ENCODE results near the gene TMEM132D. TPM values are rescaled to one million over a fixed set of nuclear protein-coding genes. Genes with fewer than 3 reads are reported as not detected.

TMEM132D gene
- total RNA-seq, 1 donor from 2014 or later: 1.0 TPM

DNA sequence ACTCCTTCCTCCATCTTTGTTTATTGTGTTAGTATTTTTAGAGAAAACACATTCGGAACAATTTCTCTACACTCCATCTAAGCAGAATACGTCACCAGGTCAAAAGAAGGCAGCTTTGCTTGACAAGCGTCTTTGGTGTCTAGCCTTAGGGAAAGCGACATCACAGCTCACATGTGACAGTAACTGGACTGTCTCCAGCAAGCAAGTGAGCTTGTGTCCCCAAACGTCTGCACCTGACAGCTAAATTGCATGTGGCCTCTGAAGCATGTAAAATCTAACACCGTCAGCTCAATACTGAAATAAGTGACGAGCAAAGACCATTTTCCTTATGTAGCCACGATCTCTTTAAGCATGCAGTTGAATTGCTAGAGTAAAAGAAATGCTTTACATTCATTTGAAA lies 540.8 kb downstream of the TMEM132D start:
- no peak overlapping the region for H3K27ac ChIP-seq
- no peaks in the 10 kb centered on the region for H3K4me1 ChIP-seq
- DNase-seq (no peak), ATAC-seq (no peak)
- no peak overlapping the region for H3K4me3 ChIP-seq
- H3K36me3 ChIP-seq: no peaks in the 10 kb centered on the region
- no peaks in the 10 kb centered on the region for H3K27me3 ChIP-seq
- intact Hi-C loops (cut with DNase I): no loop called here
- TF ChIP-seq, protein P1, sequence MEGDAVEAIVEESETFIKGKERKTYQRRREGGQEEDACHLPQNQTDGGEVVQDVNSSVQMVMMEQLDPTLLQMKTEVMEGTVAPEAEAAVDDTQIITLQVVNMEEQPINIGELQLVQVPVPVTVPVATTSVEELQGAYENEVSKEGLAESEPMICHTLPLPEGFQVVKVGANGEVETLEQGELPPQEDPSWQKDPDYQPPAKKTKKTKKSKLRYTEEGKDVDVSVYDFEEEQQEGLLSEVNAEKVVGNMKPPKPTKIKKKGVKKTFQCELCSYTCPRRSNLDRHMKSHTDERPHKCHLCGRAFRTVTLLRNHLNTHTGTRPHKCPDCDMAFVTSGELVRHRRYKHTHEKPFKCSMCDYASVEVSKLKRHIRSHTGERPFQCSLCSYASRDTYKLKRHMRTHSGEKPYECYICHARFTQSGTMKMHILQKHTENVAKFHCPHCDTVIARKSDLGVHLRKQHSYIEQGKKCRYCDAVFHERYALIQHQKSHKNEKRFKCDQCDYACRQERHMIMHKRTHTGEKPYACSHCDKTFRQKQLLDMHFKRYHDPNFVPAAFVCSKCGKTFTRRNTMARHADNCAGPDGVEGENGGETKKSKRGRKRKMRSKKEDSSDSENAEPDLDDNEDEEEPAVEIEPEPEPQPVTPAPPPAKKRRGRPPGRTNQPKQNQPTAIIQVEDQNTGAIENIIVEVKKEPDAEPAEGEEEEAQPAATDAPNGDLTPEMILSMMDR (IDR thresholded peaks at IDR 0.05): no peak
- H3K9me3 ChIP-seq: no peaks in the 10 kb centered on the region

DNA sequence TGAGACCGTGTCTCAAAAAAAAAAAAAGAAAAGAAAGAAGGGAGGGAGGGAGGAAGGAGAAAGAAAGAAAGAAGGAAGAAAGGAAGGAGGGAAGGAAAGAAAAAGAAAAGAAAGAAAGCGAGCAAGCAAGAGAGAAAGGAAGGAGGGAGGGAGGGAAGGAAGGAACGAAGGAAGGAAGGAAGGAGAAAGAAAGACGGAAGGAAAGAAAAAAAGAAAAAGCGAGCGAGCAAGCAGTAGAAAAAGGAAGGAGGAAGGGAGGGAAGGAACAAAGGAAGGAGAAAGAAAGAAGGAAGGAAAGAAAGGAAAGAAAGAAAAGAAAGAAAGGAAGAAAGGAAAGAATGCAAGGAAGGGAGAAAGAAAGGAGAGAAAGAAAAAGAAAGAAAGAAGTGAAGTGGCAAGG lies 546.6 kb downstream of the TMEM132D start:
- no peak overlapping the region for H3K4me3 ChIP-seq
- no peak for ATAC-seq
- TF ChIP-seq, protein P1 (IDR thresholded peaks at IDR 0.05): no peak
- no peaks in the 10 kb centered on the region for H3K27me3 ChIP-seq
- no peaks in the 10 kb centered on the region for H3K9me3 ChIP-seq
- H3K27ac ChIP-seq: no peak overlapping the region
- DNase-seq: no peak
- intact Hi-C loops (cut with DNase I): no loop called here
- no peaks in the 10 kb centered on the region for H3K36me3 ChIP-seq
- H3K4me1 ChIP-seq: no peaks in the 10 kb centered on the region

DNA sequence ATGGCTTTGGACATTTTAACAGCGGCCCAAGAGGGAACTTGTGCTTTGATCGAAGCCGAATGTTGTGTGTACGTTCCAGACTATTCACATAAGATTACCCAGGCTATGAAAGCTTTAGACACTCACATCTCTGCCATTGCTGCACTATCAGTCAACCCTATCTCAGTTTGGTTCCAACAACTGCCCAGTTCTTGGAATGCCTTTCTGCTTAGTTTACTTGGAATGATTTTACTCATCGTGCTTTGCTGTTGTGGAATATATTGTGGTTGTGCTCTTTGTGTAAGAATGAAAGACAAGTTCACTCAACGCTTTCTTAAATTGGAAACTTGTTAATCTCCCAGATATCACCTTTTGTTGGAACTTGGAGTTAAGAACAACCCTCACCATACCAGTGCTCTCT lies 552.3 kb downstream of the TMEM132D start:
- Histone ChIP-seq H3K4me1 (no peaks in the 10 kb centered on the region), H3K27me3 (no peaks in the 10 kb centered on the region), H3K36me3 (no peaks in the 10 kb centered on the region), H3K27ac (no peak overlapping the region), H3K9me3 (no peaks in the 10 kb centered on the region), H3K4me3 (no peak overlapping the region)
- DNase-seq (no peak), ATAC-seq (no peak)
- intact Hi-C loops (cut with DNase I): no loop called here
- TF ChIP-seq, protein P1 (IDR thresholded peaks at IDR 0.05): no peak

DNA sequence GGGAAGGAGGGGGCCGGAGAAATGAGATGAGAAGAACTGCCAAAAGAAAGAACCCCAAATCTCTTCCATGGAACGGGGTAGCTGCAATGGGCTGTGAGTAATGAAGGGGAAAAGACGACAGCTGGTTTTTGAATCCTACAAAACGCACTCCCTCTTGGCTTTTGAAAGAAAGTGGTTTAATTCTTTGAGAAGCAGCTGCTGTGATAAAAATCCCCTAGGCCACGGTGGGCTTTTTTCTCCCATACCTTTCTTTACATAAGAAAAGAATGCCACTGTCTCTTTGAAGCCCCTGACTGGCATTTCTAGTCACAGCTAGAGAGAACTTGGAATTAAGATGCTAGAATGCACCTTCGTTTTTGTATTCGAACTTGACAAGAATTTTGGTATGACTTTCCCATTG lies 564.5 kb downstream of the TMEM132D start:
- intact Hi-C loops (cut with DNase I): no loop called here
- TF ChIP-seq, protein P1 (IDR thresholded peaks at IDR 0.05): no peak
- ATAC-seq (no peak), DNase-seq (no peak)
- H3K4me1 ChIP-seq: no peaks in the 10 kb centered on the region
- no peaks in the 10 kb centered on the region for H3K9me3 ChIP-seq
- H3K27me3 ChIP-seq: no peaks in the 10 kb centered on the region
- no peaks in the 10 kb centered on the region for H3K36me3 ChIP-seq
- H3K4me3 ChIP-seq: no peak overlapping the region
- H3K27ac ChIP-seq: no peak overlapping the region

DNA sequence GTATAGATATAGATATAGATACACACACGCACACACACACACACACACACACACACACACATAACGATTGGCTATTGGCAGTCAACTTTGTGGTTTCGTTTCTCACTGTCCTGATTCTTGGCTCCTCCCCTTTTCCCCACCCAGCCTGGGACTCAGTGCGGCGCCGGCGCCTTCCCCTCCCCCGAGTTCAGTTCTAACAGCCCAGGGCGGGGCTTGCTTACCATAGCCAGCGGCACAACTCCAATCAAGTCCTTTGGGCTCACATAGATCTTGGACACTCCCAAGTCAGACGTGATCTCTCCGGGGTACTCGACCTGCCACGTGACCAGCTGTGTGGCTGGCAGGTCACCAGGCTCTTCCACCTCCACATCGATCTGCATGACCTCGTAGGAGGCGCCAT lies 566.4 kb downstream of the TMEM132D start:
- Histone ChIP-seq H3K9me3 (no peaks in the 10 kb centered on the region), H3K27ac (no peak overlapping the region), H3K4me1 (no peaks in the 10 kb centered on the region), H3K36me3 (no peaks in the 10 kb centered on the region), H3K4me3 (no peak overlapping the region), H3K27me3 (no peaks in the 10 kb centered on the region)
- DNase-seq: no peak
- intact Hi-C loops (cut with DNase I): no loop called here
- TF ChIP-seq, protein P1 (IDR thresholded peaks at IDR 0.05): no peak
- no peak for ATAC-seq

DNA sequence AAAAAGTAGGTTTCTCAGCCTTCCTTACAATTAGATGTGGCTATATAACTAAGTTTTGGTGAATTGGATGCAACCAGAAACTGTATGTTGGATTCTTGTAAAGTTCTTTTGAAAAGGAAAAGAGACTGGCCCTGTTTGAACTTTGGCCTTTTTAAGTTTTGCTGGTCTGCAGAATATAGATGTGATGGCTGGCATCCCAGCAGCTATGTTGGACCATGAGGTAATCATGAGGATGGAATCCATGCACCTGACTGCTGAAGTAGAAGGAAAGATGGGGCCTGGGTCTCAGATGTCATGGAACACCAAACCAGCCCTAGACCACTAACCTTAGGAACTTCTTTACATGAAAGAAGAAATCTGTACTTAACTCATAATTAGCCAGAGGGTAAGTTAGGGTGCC lies 568.1 kb downstream of the TMEM132D start:
- no peak for DNase-seq
- H3K9me3 ChIP-seq: no peaks in the 10 kb centered on the region
- H3K27ac ChIP-seq: no peak overlapping the region
- H3K4me3 ChIP-seq: no peak overlapping the region
- no peaks in the 10 kb centered on the region for H3K4me1 ChIP-seq
- no peaks in the 10 kb centered on the region for H3K36me3 ChIP-seq
- no peaks in the 10 kb centered on the region for H3K27me3 ChIP-seq
- no peak for ATAC-seq
- TF ChIP-seq, protein P1 (IDR thresholded peaks at IDR 0.05): no peak
- intact Hi-C loops (cut with DNase I): no loop called here
